NT2/D1 (cell line): ENCODE data around the gene KPNA3.
"Not testable (repeated sequence)": the region's sequence is repeated elsewhere in the genome, so short reads cannot be mapped to it uniquely, and the experiment has no call there.

Source experiments
- DNase-seq: peaks from one replicate; pipeline ENCODE4 v3.0.0-alpha.2; 2011; ENCODE audit warnings: low read depth, low spot score
- H3K27me3 ChIP-seq: 2 replicates; pipeline ENCODE4 v1.6.0; 2011; ENCODE audit warnings: mild to moderate bottlenecking; ENCODE audit not compliant: insufficient read length, insufficient read depth
- H3K36me3 ChIP-seq: 2 replicates; pipeline ENCODE4 v1.6.1; 2011; ENCODE audit warnings: mild to moderate bottlenecking, low read length, mixed read lengths; ENCODE audit not compliant: insufficient read depth, insufficient read length
- H3K4me1 ChIP-seq: 2 replicates; pipeline ENCODE4 v1.5.1; 2011; ENCODE audit not compliant: insufficient read depth, insufficient read length
- H3K4me3 ChIP-seq: 2 replicates; pipeline ENCODE4 v1.5.1; 2011; ENCODE audit warnings: low read depth; ENCODE audit not compliant: insufficient read length
- H3K9ac ChIP-seq: 2 replicates; pipeline ENCODE4 v1.6.0; 2011; ENCODE audit warnings: low read depth; ENCODE audit not compliant: insufficient read length
- H3K9me3 ChIP-seq: 2 replicates; pipeline ENCODE4 v1.5.1; 2011; ENCODE audit warnings: mild to moderate bottlenecking, low read length; ENCODE audit not compliant: insufficient read depth
- SUZ12 ChIP-seq: IDR thresholded peaks from 2 replicates; pipeline ENCODE4 v1.6.1; 2011; ENCODE audit not compliant: insufficient read length, insufficient read depth; ENCODE audit errors: extremely low read depth
- YY1 ChIP-seq: IDR thresholded peaks from 2 replicates; pipeline ENCODE4 v1.6.1; 2011; ENCODE audit not compliant: insufficient read length, insufficient read depth
- ZNF274 ChIP-seq: IDR thresholded peaks from 2 replicates; pipeline ENCODE4 v1.6.1; 2011; ENCODE audit warnings: mild to moderate bottlenecking, low read depth, low read length

Gene KPNA3

GRCh38 chr13:49782784-49783183, 9.7 kb downstream of the KPNA3 start:
- H3K27me3 ChIP-seq = no peaks in the 10 kb centered on the region
- no peak overlapping the region for H3K4me3 ChIP-seq
- no peak for DNase-seq
- TF ChIP-seq YY1 (no peak), ZNF274 (no peak), SUZ12 (no peak)
- no peaks in the 10 kb centered on the region for H3K9me3 ChIP-seq
- no peak overlapping the region for H3K9ac ChIP-seq
- no peaks in the 10 kb centered on the region for H3K36me3 ChIP-seq
- H3K4me1 ChIP-seq = no peaks in the 10 kb centered on the region

DNA sequence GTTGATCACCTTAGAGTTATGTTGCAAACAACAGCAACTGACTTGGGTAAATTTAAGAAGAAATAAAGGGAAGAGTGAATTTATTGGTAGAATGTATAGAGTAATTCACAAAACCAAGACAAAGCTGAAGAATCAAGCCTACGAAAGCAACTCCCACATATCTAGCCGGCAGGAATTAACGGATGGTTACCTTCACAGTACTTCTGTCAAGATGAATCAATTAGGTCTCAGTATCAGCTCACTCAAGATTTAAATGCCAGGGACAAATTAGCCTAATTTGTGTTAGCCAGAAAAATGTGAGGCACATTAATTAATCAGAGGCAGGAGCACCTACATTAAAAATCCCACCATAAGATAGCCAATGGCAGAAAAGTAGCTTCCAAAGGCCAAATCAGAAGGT, 10.7 kb downstream of the KPNA3 start:
- TF ChIP-seq ZNF274 = no peak
- no peak for TF ChIP-seq YY1
- TF ChIP-seq SUZ12 = no peak
- Histone ChIP-seq H3K4me1 (no peaks in the 10 kb centered on the region), H3K9me3 (no peaks in the 10 kb centered on the region), H3K36me3 (no peaks in the 10 kb centered on the region), H3K27me3 (no peaks in the 10 kb centered on the region), H3K4me3 (no peak overlapping the region), H3K9ac (no peak overlapping the region)
- no peak for DNase-seq

- no peak overlapping the region for H3K9ac ChIP-seq
- H3K4me3 ChIP-seq = no peak overlapping the region
- TF ChIP-seq YY1 (no peak), ZNF274 (no peak), SUZ12 (no peak)
- H3K4me1 ChIP-seq = no peaks in the 10 kb centered on the region
- no peaks in the 10 kb centered on the region for H3K36me3 ChIP-seq
- DNase-seq = no peak
- H3K27me3 ChIP-seq = no peaks in the 10 kb centered on the region
- H3K9me3 ChIP-seq = no peaks in the 10 kb centered on the region
Observed at GRCh38 chr13:49779721-49780120, 12.8 kb downstream of the KPNA3 start.

- no peak overlapping the region for H3K9ac ChIP-seq
- no peaks in the 10 kb centered on the region for H3K9me3 ChIP-seq
- no peak for TF ChIP-seq ZNF274
- TF ChIP-seq SUZ12 = no peak
- no peak for TF ChIP-seq YY1
- no peaks in the 10 kb centered on the region for H3K36me3 ChIP-seq
- no peaks in the 10 kb centered on the region for H3K27me3 ChIP-seq
- no peaks in the 10 kb centered on the region for H3K4me1 ChIP-seq
- H3K4me3 ChIP-seq = no peak overlapping the region
- DNase-seq = no peak
Observed at GRCh38 chr13:49777746-49778614, 14.5 kb downstream of the KPNA3 start.

GRCh38 chr13:49776871-49777270, 15.6 kb downstream of the KPNA3 start:
- no peaks in the 10 kb centered on the region for H3K4me1 ChIP-seq
- no peak overlapping the region for H3K4me3 ChIP-seq
- no peak overlapping the region for H3K9ac ChIP-seq
- no peaks in the 10 kb centered on the region for H3K27me3 ChIP-seq
- H3K36me3 ChIP-seq = no peaks in the 10 kb centered on the region
- H3K9me3 ChIP-seq = no peaks in the 10 kb centered on the region
- DNase-seq = no peak
- TF ChIP-seq YY1 = no peak
- TF ChIP-seq SUZ12 = no peak
- TF ChIP-seq ZNF274 = no peak

GRCh38 chr13:49774376-49775005, 18.0 kb downstream of the KPNA3 start:
- Histone ChIP-seq H3K4me3 (no peak overlapping the region), H3K27me3 (no peaks in the 10 kb centered on the region), H3K4me1 (no peaks in the 10 kb centered on the region), H3K9me3 (no peaks in the 10 kb centered on the region), H3K36me3 (no peaks in the 10 kb centered on the region), H3K9ac (no peak overlapping the region)
- TF ChIP-seq ZNF274 (no peak), SUZ12 (no peak), YY1 (no peak)
- DNase-seq = no peak

- Histone ChIP-seq H3K9me3 (no peaks in the 10 kb centered on the region), H3K27me3 (no peaks in the 10 kb centered on the region), H3K36me3 (no peaks in the 10 kb centered on the region), H3K9ac (no peak overlapping the region), H3K4me3 (no peak overlapping the region), H3K4me1 (no peaks in the 10 kb centered on the region)
- TF ChIP-seq YY1 (no peak), SUZ12 (no peak)
- no peak for DNase-seq
Observed at GRCh38 chr13:49772828-49773227, 19.7 kb downstream of the KPNA3 start.

DNA sequence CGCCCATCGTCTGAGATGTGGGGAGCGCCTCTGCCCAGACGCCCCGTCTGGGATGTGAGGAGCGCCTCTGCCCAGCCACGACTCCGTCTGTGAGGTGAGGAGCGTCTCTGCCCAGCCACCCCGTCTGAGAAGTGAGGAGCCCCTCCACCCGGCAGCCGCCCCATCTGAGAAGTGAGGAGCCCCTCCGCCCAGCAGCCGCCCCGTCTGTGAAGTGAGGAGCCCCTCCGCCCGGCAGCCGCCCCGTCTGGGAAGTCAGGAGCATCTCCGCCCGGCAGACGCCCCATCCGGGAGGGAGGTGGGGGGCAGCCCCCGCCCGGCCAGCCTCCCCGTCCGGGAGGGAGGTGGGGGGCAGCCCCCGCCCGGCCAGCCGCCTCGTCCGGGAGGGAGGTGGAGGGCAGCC, 30.7 kb downstream of the KPNA3 start:
- not testable (repeated sequence) for H3K4me3 ChIP-seq, H3K36me3 ChIP-seq, H3K9ac ChIP-seq, H3K9me3 ChIP-seq, H3K4me1 ChIP-seq, DNase-seq, H3K27me3 ChIP-seq
